Immature natural killer cell (primary cell): ENCODE results near the gene SBK2. TPM values are rescaled to one million over a fixed set of nuclear protein-coding genes. Genes with fewer than 3 reads are reported as not detected.
A peak's percentile ranks its signal among the peaks of the same experiment; 100 is the strongest.

Experiments
- DNase-seq, 3 donors: peaks; one replicate each; pipeline ENCODE4 v3.0.0; 2022; ENCODE audit warnings: mixed read lengths in 1 of 3
- H3K27ac Mint-ChIP-seq, 6 donors: one replicate each; pipeline ENCODE4 v1.8.0; 2020; ENCODE audit warnings: mixed read lengths in 6 of 6, mild to moderate bottlenecking in 5 of 6, inconsistent platforms in 4 of 6, moderate library complexity in 3 of 6
- H3K27me3 Mint-ChIP-seq, 3 donors: one replicate each; pipeline ENCODE4 v1.8.0; 2020 to 2021; ENCODE audit warnings: low read depth in 3 of 3, mild to moderate bottlenecking in 3 of 3, mixed read lengths in 3 of 3, moderate library complexity in 3 of 3, inconsistent platforms in 1 of 3
- H3K36me3 Mint-ChIP-seq, 3 donors: one replicate each; pipeline ENCODE4 v1.8.0; 2020; ENCODE audit warnings: mixed read lengths in 3 of 3, inconsistent platforms in 2 of 3, mild to moderate bottlenecking in 2 of 3
- H3K4me1 Mint-ChIP-seq, 2 donors: one replicate each; pipeline ENCODE4 v1.8.0; 2020; ENCODE audit warnings: inconsistent platforms in 2 of 2, mild to moderate bottlenecking in 2 of 2, mixed read lengths in 2 of 2, moderate library complexity in 1 of 2
- H3K4me3 Mint-ChIP-seq, 5 donors: one replicate each; pipeline ENCODE4 v1.8.0; 2020; ENCODE audit warnings: mild to moderate bottlenecking in 5 of 5, mixed read lengths in 5 of 5, inconsistent platforms in 3 of 5, moderate library complexity in 3 of 5
- H3K9me3 Mint-ChIP-seq, 6 donors: one replicate each; pipeline ENCODE4 v1.8.0; 2020; ENCODE audit warnings: mild to moderate bottlenecking in 6 of 6, mixed read lengths in 6 of 6, inconsistent platforms in 4 of 6, moderate library complexity in 3 of 6
- polyA plus RNA-seq, 3 donors: library from polyadenylated mRNA; unstranded; fragments of 300-500 nt; fragmentation: Illumina TruSeq; gene quantifications; one replicate each; pipeline ENCODE4 v1.2.3, GENCODE V29; 2021

SBK2 gene
- polyA plus RNA-seq, 3 donors from 2014 or later, result not detected

DNA sequence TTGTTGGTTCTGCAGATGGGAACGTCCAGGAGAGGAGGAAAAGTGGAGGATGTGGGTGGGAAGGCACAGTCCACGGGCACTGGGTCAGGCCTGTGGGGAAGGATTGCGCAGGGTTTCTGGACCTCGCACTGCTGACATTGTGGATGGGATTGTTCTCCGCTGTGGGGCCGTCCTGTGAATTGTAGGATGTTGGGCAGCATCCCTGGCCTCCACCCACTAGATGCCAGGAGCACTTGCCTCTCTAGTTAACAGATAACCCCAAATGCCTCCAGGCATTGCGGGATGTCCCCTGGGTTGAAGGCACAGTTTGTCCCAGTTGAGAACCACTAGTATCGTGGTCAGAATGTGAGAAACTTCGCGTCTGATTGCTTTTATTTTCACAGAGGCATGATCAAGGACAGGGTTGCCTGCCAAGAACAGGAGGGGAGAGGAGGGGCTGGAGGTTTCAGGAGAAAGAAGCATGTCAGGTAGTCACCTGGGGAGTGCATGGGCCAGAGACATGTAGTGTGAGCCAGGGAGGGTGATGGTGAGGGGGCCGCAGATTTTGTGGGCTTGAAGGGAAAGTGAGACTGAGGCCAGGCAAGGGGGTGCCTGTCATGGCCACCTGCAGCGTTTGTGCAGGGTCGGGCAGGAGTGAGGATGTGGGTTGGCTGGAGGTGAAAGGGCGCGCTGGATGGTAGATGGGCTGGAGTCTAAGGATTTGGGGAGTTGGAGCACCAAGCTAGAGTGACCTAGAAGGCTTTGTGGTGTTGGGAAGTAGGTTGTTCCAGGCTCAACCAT, 57.3 kb downstream of the SBK2 start:
- H3K9me3 Mint-ChIP-seq, result no peaks in the 10 kb centered on the region
- no peak for DNase-seq
- peak overlapping the region in 4 of 6 donors; percentile 15 to 78 (median 54) for H3K27ac Mint-ChIP-seq
- H3K27me3 Mint-ChIP-seq, result peaks cover 2 to 14% (median 8%) of the 10 kb centered on the region in 3 donors
- peak overlapping the region; percentile 27 to 88 (median 30) for H3K4me3 Mint-ChIP-seq
- peaks cover 38% of the 10 kb centered on the region in 2 donors for H3K4me1 Mint-ChIP-seq
- H3K36me3 Mint-ChIP-seq, result peaks cover 0 to 4% (median 0%) of the 10 kb centered on the region in 3 donors

DNA sequence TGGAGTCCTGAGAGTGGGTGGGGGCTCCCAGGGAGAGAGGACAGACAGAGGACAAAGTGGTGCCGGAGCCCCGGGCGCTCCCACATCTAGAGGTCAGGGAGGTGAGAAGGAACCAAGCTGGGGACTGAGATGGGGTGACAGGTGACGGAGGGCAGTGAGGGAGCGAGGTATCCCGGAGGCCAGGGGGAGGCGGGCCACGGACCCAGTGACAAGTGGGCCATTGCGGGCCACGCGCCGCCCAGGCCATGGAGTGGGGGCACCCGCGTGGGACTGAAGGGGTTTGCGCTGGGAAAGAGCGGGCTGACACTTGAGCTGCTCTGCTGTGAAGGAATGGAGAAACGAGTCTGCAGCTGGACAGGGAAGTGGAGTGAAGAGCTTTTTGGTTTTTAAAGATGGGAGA, 57.9 kb downstream of the SBK2 start:
- Mint-ChIP-seq H3K4me1 (peaks cover 36 to 38% of the 10 kb centered on the region in 2 donors), H3K36me3 (peaks cover 0 to 4% (median 0%) of the 10 kb centered on the region in 3 donors), H3K9me3 (no peaks in the 10 kb centered on the region), H3K27me3 (peaks cover 2 to 14% (median 8%) of the 10 kb centered on the region in 3 donors), H3K4me3 (peak overlapping the region; percentile 16 to 88 (median 30)), H3K27ac (peak overlapping the region in 3 of 6 donors; percentile 33 to 80 (median 78))
- no peak for DNase-seq

Other genes starting within 250 kb of the SBK2 start
- not detected for gene TMEM150B, start 211.8 kb downstream of the SBK2 start, polyA plus RNA-seq
- gene KMT5C, start 197.3 kb downstream of the SBK2 start, polyA plus RNA-seq, result 1 to 10 TPM in 2 of 3 donors, under 1 TPM in 1; 0.79 to 2.2 (median 2.1) TPM
- gene COX6B2, start 182.4 kb downstream of the SBK2 start, polyA plus RNA-seq, result under 1 TPM in 1 of 3 donors, not detected in 2; 0.16 TPM
- not detected for gene GARIN5B, start 173.9 kb downstream of the SBK2 start, polyA plus RNA-seq
- not detected for gene IL11, start 166.7 kb downstream of the SBK2 start, polyA plus RNA-seq
- gene TMEM190, start 160.3 kb downstream of the SBK2 start, polyA plus RNA-seq, result not detected
- gene TMEM238, start 152.8 kb downstream of the SBK2 start, polyA plus RNA-seq, result 1 to 10 TPM in 1 of 3 donors, not detected in 2; 1.0 TPM
- gene RPL28, start 151.2 kb downstream of the SBK2 start, polyA plus RNA-seq, result 100 to 1,000 TPM; 118 to 365 (median 350) TPM
- gene UBE2S, start 129.3 kb downstream of the SBK2 start, polyA plus RNA-seq, result 10 to 100 TPM; 40.2 to 72.1 (median 47.0) TPM
- not detected for gene SHISA7, start 93.8 kb downstream of the SBK2 start, polyA plus RNA-seq
- gene ISOC2, start 75.5 kb downstream of the SBK2 start, polyA plus RNA-seq, result 10 to 100 TPM; 30.4 to 46.0 (median 34.2) TPM
- gene C19orf85, start 72.4 kb downstream of the SBK2 start, polyA plus RNA-seq, result not detected
- under 1 TPM; 0.14 to 0.72 (median 0.21) TPM for gene ZNF628, start 60.5 kb downstream of the SBK2 start, polyA plus RNA-seq
- gene NAT14, start 51.9 kb downstream of the SBK2 start, polyA plus RNA-seq, result 1 to 10 TPM in 2 of 3 donors, not detected in 1; 2.7 to 4.8 TPM
- gene SSC5D, start 48.7 kb downstream of the SBK2 start, polyA plus RNA-seq, result not detected
- gene SBK3, start 8.4 kb upstream of the SBK2 start, polyA plus RNA-seq, result not detected
- gene ZNF579, start 43.7 kb upstream of the SBK2 start, polyA plus RNA-seq, result under 1 TPM in 2 of 3 donors, not detected in 1; 0.19 to 0.64 TPM
- 1 to 10 TPM in 2 of 3 donors, under 1 TPM in 1; 0.63 to 1.7 (median 1.0) TPM for gene FIZ1, start 62.4 kb upstream of the SBK2 start, polyA plus RNA-seq
- gene ZNF524, start 63.2 kb upstream of the SBK2 start, polyA plus RNA-seq, result 10 to 100 TPM; 23.9 to 36.4 (median 31.7) TPM
- under 1 TPM in 2 of 3 donors, not detected in 1; 0.08 to 0.18 TPM for gene ZNF865, start 68.5 kb upstream of the SBK2 start, polyA plus RNA-seq
- under 1 TPM; 0.59 to 0.78 (median 0.62) TPM for gene ZNF784, start 87.4 kb upstream of the SBK2 start, polyA plus RNA-seq
- 10 to 100 TPM in 2 of 3 donors, 1 to 10 TPM in 1; 9.6 to 27.8 (median 13.8) TPM for gene ZNF580, start 103.9 kb upstream of the SBK2 start, polyA plus RNA-seq
- gene ZNF581, start 106.5 kb upstream of the SBK2 start, polyA plus RNA-seq, result 10 to 100 TPM in 2 of 3 donors, 1 to 10 TPM in 1; 8.4 to 24.9 (median 20.6) TPM
- 1 to 10 TPM in 2 of 3 donors, not detected in 1; 1.1 to 1.7 TPM for gene CCDC106, start 111.1 kb upstream of the SBK2 start, polyA plus RNA-seq
- gene U2AF2, start 117.9 kb upstream of the SBK2 start, polyA plus RNA-seq, result 10 to 100 TPM in 1 of 3 donors, 1 to 10 TPM in 2; 3.1 to 17.0 (median 8.0) TPM
- 10 to 100 TPM in 1 of 3 donors, 1 to 10 TPM in 2; 3.0 to 15.3 (median 3.7) TPM for gene EPN1, start 138.1 kb upstream of the SBK2 start, polyA plus RNA-seq
- gene NLRP9, start 201.3 kb upstream of the SBK2 start, polyA plus RNA-seq, result not detected
- gene RFPL4A, start 222.0 kb upstream of the SBK2 start, polyA plus RNA-seq, result not detected
- gene RFPL4AL1, start 232.0 kb upstream of the SBK2 start, polyA plus RNA-seq, result under 1 TPM in 1 of 3 donors, not detected in 2; 0.48 TPM